Measurements from ENCODE around the gene GINS2.

GRCh38 chr16:85631230-85631629 lies 57.5 kb downstream of the GINS2 start:
- TF ChIP-seq EZH2 (IDR thresholded peaks at IDR 0.05; ENCODE audit: low read length, missing control alignments): no peak
- no peak for TF ChIP-seq CTCF (conservative IDR thresholded peaks at IDR 0.05 in 1 of 2, IDR thresholded peaks at IDR 0.05 in 1 of 2; ENCODE audit: low read depth in 1 of 2, low read length in 2 of 2)

Measured in fibroblast of lung (primary cell).